ENCODE results near the gene ZNF665. TPM values are rescaled to one million over a fixed set of nuclear protein-coding genes. Genes with fewer than 3 reads are reported as not detected.
"Not testable (repeated sequence)": the region's sequence is repeated elsewhere in the genome, so short reads cannot be mapped to it uniquely, and the experiment has no call there.

Gene ZNF665
- total RNA-seq = 4.3 TPM

GRCh38 chr19:53192771-53193534 lies at the start of gene ZNF665:
ZNF665 (minus strand) TSS chr19:53193358; CDS start chr19:53182898, 10,460 bp downstream.
- DNase-seq (ENCODE audit: low spot score) = peak; percentile 90

- DNase-seq (ENCODE audit: low spot score) = no peak
Measured at GRCh38 chr19:53237114-53237777, 44.1 kb upstream of the ZNF665 start.

- no peak for DNase-seq (ENCODE audit: low spot score)
Measured at GRCh38 chr19:53224606-53225005, 31.4 kb upstream of the ZNF665 start.

GRCh38 chr19:53222716-53223115 lies 29.6 kb upstream of the ZNF665 start:
- not testable (repeated sequence) for DNase-seq (ENCODE audit: low spot score)

- DNase-seq (ENCODE audit: low spot score) = no peak
Measured at GRCh38 chr19:53212703-53213320, 19.7 kb upstream of the ZNF665 start.

GRCh38 chr19:53211554-53211953 lies 18.4 kb upstream of the ZNF665 start:
- not testable (repeated sequence) for DNase-seq (ENCODE audit: low spot score)

- peak; percentile 98 for DNase-seq (ENCODE audit: low spot score)
Measured at GRCh38 chr19:53196777-53197396, 3.7 kb upstream of the ZNF665 start.

GRCh38 chr19:53195265-53195903 lies 2.2 kb upstream of the ZNF665 start:
- DNase-seq (ENCODE audit: low spot score) = peak; percentile 89

GRCh38 chr19:53193535-53194222 lies 521 bp upstream of the ZNF665 start:
- DNase-seq (ENCODE audit: low spot score) = no peak

- no peak for DNase-seq (ENCODE audit: low spot score)
Measured at GRCh38 chr19:53190253-53190652, 2.9 kb downstream of the ZNF665 start.

- DNase-seq (ENCODE audit: low spot score) = not testable (repeated sequence)
Measured at GRCh38 chr19:53189691-53190198, 3.4 kb downstream of the ZNF665 start.

- DNase-seq (ENCODE audit: low spot score) = not testable (repeated sequence)
Measured at GRCh38 chr19:53185155-53185882, 7.8 kb downstream of the ZNF665 start.

GRCh38 chr19:53183146-53183764 lies 9.9 kb downstream of the ZNF665 start:
- DNase-seq (ENCODE audit: low spot score) = no peak

GRCh38 chr19:53182202-53182601 lies 11.0 kb downstream of the ZNF665 start:
- no peak for DNase-seq (ENCODE audit: low spot score)

GRCh38 chr19:53177986-53178385 lies 15.2 kb downstream of the ZNF665 start:
- DNase-seq (ENCODE audit: low spot score) = no peak

GRCh38 chr19:53172889-53173288 lies 20.3 kb downstream of the ZNF665 start:
- no peak for DNase-seq (ENCODE audit: low spot score)

- DNase-seq (ENCODE audit: low spot score) = no peak
Measured at GRCh38 chr19:53165691-53166091, 27.5 kb downstream of the ZNF665 start.

GRCh38 chr19:53161123-53161522 lies 32.0 kb downstream of the ZNF665 start:
- no peak for DNase-seq (ENCODE audit: low spot score)

- no peak for DNase-seq (ENCODE audit: low spot score)
Measured at GRCh38 chr19:53160350-53160749, 32.8 kb downstream of the ZNF665 start.
